Measurements from ENCODE around the gene RIC8B. TPM values are rescaled to one million over a fixed set of nuclear protein-coding genes. Genes with fewer than 3 reads are reported as not detected.

Gene RIC8B
- total and polyA plus RNA-seq, 7 donors, result 5.3 to 27.8 (median 17.6) TPM

- intact Hi-C loops (cut with DNase I), result no loop called here
Measured at GRCh38 chr12:106767954-106768822, 6.3 kb upstream of the RIC8B start.

GRCh38 chr12:106769078-106769477, 5.4 kb upstream of the RIC8B start:
- Histone ChIP-seq H3K27me3 (peaks cover 0 to 10% (median 0%) of the 10 kb centered on the region in 3 donors), H3K36me3 (no peaks in the 10 kb centered on the region), H3K4me1 (peaks cover 0 to 10% (median 0%) of the 10 kb centered on the region in 4 donors), H3K9me3 (no peaks in the 10 kb centered on the region), H3K27ac (no peak overlapping the region), H3K4me3 (no peak overlapping the region)
- TF ChIP-seq POLR2AphosphoS5 (IDR thresholded peaks at IDR 0.05) (no peak), CTCF (IDR thresholded peaks at IDR 0.05) (no peak), POLR2A (IDR thresholded peaks at IDR 0.05) (no peak), EP300 (IDR thresholded peaks at IDR 0.05) (no peak)
- WGBS, 2 donors, result 73 to 78% methylated on average over 5 of the region's 5 CpGs
- no peak for DNase-seq
- intact Hi-C loops (cut with DNase I), result no loop called here

More at GRCh38 chr12:106767954-106768822, 6.3 kb upstream of the RIC8B start:
- no peak for DNase-seq
- no peak for TF ChIP-seq POLR2AphosphoS5 (IDR thresholded peaks at IDR 0.05)
- TF ChIP-seq CTCF (IDR thresholded peaks at IDR 0.05), result no peak
- no peak for TF ChIP-seq POLR2A (IDR thresholded peaks at IDR 0.05)
- TF ChIP-seq EP300 (IDR thresholded peaks at IDR 0.05), result no peak
- H3K4me3 ChIP-seq, result no peak overlapping the region
- H3K4me1 ChIP-seq, result peaks cover 0 to 5% (median 0%) of the 10 kb centered on the region in 4 donors
- WGBS, 2 donors, result 70 to 72% methylated on average over 9 of the region's 9 CpGs
- no peaks in the 10 kb centered on the region for H3K9me3 ChIP-seq
- H3K36me3 ChIP-seq, result no peaks in the 10 kb centered on the region
- peaks cover 0 to 10% (median 0%) of the 10 kb centered on the region in 3 donors for H3K27me3 ChIP-seq
- H3K27ac ChIP-seq, result no peak overlapping the region

- H3K4me1 ChIP-seq, result peaks cover 0 to 10% (median 0%) of the 10 kb centered on the region in 4 donors
Measured at GRCh38 chr12:106769546-106769945, 4.9 kb upstream of the RIC8B start.

GRCh38 chr12:106771425-106771824, 3.1 kb upstream of the RIC8B start:
- intact Hi-C loops (cut with DNase I), result loop anchor here (5.0 to 10.0 kb wide), 4 partner anchors 71 to 469 kb away; partner anchors contain the start of genes POLR3B, TCP11L2 and TMEM263
- H3K4me3 ChIP-seq, result no peak overlapping the region
- peaks cover 0 to 7% (median 0%) of the 10 kb centered on the region in 3 donors for H3K27me3 ChIP-seq
- H3K27ac ChIP-seq, result no peak overlapping the region
- no peaks in the 10 kb centered on the region for H3K9me3 ChIP-seq
- no peaks in the 10 kb centered on the region for H3K36me3 ChIP-seq
- H3K4me1 ChIP-seq, result peaks cover 0 to 20% (median 13%) of the 10 kb centered on the region in 4 donors
- no peak for TF ChIP-seq EP300 (IDR thresholded peaks at IDR 0.05)
- TF ChIP-seq POLR2A (IDR thresholded peaks at IDR 0.05), result no peak
- TF ChIP-seq CTCF (IDR thresholded peaks at IDR 0.05), result no peak
- TF ChIP-seq POLR2AphosphoS5 (IDR thresholded peaks at IDR 0.05), result no peak
- no peak for DNase-seq

More at GRCh38 chr12:106769546-106769945, 4.9 kb upstream of the RIC8B start:
- TF ChIP-seq EP300 (IDR thresholded peaks at IDR 0.05) (no peak), CTCF (IDR thresholded peaks at IDR 0.05) (no peak), POLR2AphosphoS5 (IDR thresholded peaks at IDR 0.05) (no peak)
- Histone ChIP-seq H3K36me3 (no peaks in the 10 kb centered on the region), H3K4me3 (no peak overlapping the region), H3K27me3 (peaks cover 0 to 10% (median 0%) of the 10 kb centered on the region in 3 donors), H3K27ac (no peak overlapping the region), H3K9me3 (no peaks in the 10 kb centered on the region)
- intact Hi-C loops (cut with DNase I), result no loop called here
- WGBS, 2 donors, result 82 to 85% methylated on average over 6 of the region's 6 CpGs
- no peak for DNase-seq

All from sigmoid colon (tissue), 7 donors.